Measurements from ENCODE around the gene MATN1. TPM values are rescaled to one million over a fixed set of nuclear protein-coding genes. Genes with fewer than 3 reads are reported as not detected.

The MATN1 gene
- total RNA-seq, 1 experiment from 2014 or later, result 0.12 TPM

DNA sequence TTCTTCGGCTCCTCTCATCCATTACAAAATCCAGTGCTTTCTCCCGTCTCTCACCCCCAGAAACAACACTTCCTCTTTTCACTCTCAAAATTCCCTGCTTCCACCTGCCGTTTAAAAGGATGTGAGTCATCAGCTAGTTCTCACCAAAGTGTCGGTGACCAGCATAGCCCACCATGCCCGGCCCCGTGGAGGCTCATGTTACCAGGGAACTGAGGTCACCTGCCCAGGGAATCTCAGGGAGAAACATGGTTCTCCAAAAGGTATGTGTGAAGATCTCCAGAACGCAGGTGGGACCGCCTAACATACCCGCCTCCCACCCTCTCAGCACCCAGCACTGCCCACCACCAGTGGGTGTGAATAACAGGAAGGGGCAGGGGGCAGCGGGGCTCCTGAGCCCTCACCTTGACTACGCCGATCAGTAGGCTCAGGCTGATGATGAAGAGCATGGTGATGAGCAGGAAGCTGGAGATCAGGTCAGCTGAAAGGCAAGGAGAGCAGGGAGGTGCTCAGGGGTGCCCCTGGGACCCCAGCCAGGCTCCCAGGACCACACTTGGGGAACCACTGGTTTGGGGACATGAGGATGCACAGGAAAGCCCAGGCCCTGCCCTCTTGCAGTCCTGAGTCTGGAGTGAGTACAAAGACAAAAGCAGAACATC, 18.0 kb upstream of the MATN1 start:
- no TSS peak for BruUV-seq (replicated peaks)
- Histone ChIP-seq H2AFZ (ENCODE audit: low read depth, low read length, poor library complexity, severe bottlenecking) (no peak overlapping the region), H3K4me2 (ENCODE audit: low read length) (peak overlapping the region; percentile 39), H3K27ac (ENCODE audit: low read depth, low read length) (no peak overlapping the region), H3K9me3 (ENCODE audit: control insufficient read depth in 1 of 2, insufficient read depth in 1 of 2, low read depth in 1 of 2, low read length in 2 of 2) (no peaks in the 10 kb centered on the region), H3K36me3 (ENCODE audit: control insufficient read depth in 1 of 2, insufficient read depth in 2 of 2, low read length in 2 of 2) (no peaks in the 10 kb centered on the region), H3K9ac (ENCODE audit: low read length) (no peak overlapping the region), H3K4me3 (replicated peaks in 1 of 2; ENCODE audit: low read depth in 1 of 2, low read length in 2 of 2) (no peak overlapping the region), H3K27me3 (ENCODE audit: insufficient read depth, low read length) (no peaks in the 10 kb centered on the region), H3K79me2 (ENCODE audit: insufficient read depth, low read length) (no peaks in the 10 kb centered on the region), H3K9me2 (ENCODE audit: insufficient read depth) (no peaks in the 10 kb centered on the region), H4K20me1 (ENCODE audit: insufficient read depth) (no peaks in the 10 kb centered on the region), H3K4me1 (ENCODE audit: control insufficient read depth in 1 of 2, insufficient read depth in 2 of 2, low read length in 2 of 2) (peaks cover 0 to 16% of the 10 kb centered on the region in 2 experiments; a peak in 2 of 4 replicates)
- ATAC-seq, result no peak
- TF ChIP-seq, protein P1, sequence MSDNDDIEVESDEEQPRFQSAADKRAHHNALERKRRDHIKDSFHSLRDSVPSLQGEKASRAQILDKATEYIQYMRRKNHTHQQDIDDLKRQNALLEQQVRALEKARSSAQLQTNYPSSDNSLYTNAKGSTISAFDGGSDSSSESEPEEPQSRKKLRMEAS (IDR thresholded peaks at IDR 0.05), result no peak
- TF ChIP-seq ELF1 (IDR thresholded peaks at IDR 0.05; ENCODE audit: borderline replicate concordance, low read depth) (no peak), CTCF (IDR thresholded peaks at IDR 0.05 in 2 of 3, conservative IDR thresholded peaks at IDR 0.05 in 1 of 3; ENCODE audit: borderline replicate concordance in 1 of 3, insufficient read depth in 1 of 3, low read depth in 2 of 3, low read length in 2 of 3) (no peak), SIN3A (IDR thresholded peaks at IDR 0.05; ENCODE audit: low read depth) (no peak), CBX3 (IDR thresholded peaks at IDR 0.05; ENCODE audit: low read depth) (no peak), ZFX (IDR thresholded peaks at IDR 0.05) (no peak), SRF (IDR thresholded peaks at IDR 0.05; ENCODE audit: low read depth) (no peak), SP1 (IDR thresholded peaks at IDR 0.05; ENCODE audit: low read depth) (no peak), EZH2phosphoT487 (IDR thresholded peaks at IDR 0.05; ENCODE audit: borderline replicate concordance) (no peak), REST (IDR thresholded peaks at IDR 0.05; ENCODE audit: low read depth) (no peak), FOSL1 (IDR thresholded peaks at IDR 0.05; ENCODE audit: low read depth) (no peak; the same call in 1 of the 2 replicates)
- ChIA-PET POLR2A (no interaction called here), CTCF (interaction anchor here (0.8 to 0.9 kb wide), 2 partner anchors 23 to 190 kb away, joined by 3 read pairs; no protein-coding TSS in a partner anchor), RAD21 (ENCODE audit: low non-redundant PET in 1 of 2, low total read pairs in 2 of 2, uncharacterized antibody in 2 of 2, unreplicated experiment in 2 of 2) (no interaction called here)
- intact Hi-C loops (cut with micrococcal nuclease), result no loop called here
- DNase-seq (ENCODE audit: low read depth, low spot score), result no peak
